GM12801 (cell line): ENCODE measurements around the gene FRAS1.

Experiments used
- CTCF ChIP-seq: IDR thresholded peaks from one replicate; pipeline ENCODE4 v1.5.1; 2011; ENCODE audit warnings: control low read depth; ENCODE audit not compliant: insufficient read length; ENCODE audit errors: extremely low read depth

FRAS1 gene

GRCh38 chr4:78354782-78355181, 297.7 kb downstream of the FRAS1 start:
- TF ChIP-seq CTCF, result no peak

- no peak for TF ChIP-seq CTCF
These were observed 298.2 kb downstream of the FRAS1 start for GRCh38 chr4:78355306-78355705.

GRCh38 chr4:78356251-78356786, 299.2 kb downstream of the FRAS1 start:
- no peak for TF ChIP-seq CTCF

GRCh38 chr4:78357122-78357521, 300.0 kb downstream of the FRAS1 start:
- TF ChIP-seq CTCF, result no peak

GRCh38 chr4:78360466-78360865, 303.3 kb downstream of the FRAS1 start:
- no peak for TF ChIP-seq CTCF

- TF ChIP-seq CTCF, result no peak
These were observed 304.5 kb downstream of the FRAS1 start for GRCh38 chr4:78361621-78362120.

- TF ChIP-seq CTCF, result no peak
These were observed 305.2 kb downstream of the FRAS1 start for GRCh38 chr4:78362310-78362709.
